GM10847 (cell line): ENCODE results near the gene NPM1.

Experiments
- POLR2A ChIP-seq: IDR thresholded peaks from 2 replicates; pipeline ENCODE4 v1.6.1; 2011; ENCODE audit not compliant: insufficient read length; ENCODE audit errors: extremely low read depth

NPM1 gene, protein sequence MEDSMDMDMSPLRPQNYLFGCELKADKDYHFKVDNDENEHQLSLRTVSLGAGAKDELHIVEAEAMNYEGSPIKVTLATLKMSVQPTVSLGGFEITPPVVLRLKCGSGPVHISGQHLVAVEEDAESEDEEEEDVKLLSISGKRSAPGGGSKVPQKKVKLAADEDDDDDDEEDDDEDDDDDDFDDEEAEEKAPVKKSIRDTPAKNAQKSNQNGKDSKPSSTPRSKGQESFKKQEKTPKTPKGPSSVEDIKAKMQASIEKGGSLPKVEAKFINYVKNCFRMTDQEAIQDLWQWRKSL

GRCh38 chr5:171387345-171387969, at the start of gene NPM1:
TSS of gene NPM1 (plus strand) at chr5:171387849. CDS start at chr5:171387949, 100 bp downstream.
- TF ChIP-seq POLR2A, result peak; percentile 89

GRCh38 chr5:171340042-171340441, 47.6 kb upstream of the NPM1 start:
- TF ChIP-seq POLR2A, result no peak

DNA sequence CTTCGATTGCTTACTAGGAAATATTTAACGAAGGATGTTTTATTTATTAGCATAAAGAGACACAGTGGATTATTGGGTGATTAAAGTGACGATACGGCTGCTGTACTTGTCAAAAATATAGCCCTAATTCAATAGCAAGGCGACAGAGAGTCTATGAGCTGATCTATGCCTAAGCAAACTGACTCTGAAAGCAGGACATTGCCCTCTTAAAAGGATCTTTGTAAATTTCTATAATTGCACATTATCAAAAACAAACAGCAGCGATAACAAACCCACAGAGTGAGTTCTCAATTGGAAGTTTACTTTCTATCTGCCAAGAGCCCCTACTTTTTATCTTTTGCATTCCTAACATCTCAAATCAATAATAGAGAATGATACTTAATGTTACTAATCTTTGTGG, 47.2 kb upstream of the NPM1 start:
- no peak for TF ChIP-seq POLR2A

GRCh38 chr5:171342362-171343111, 45.1 kb upstream of the NPM1 start:
- TF ChIP-seq POLR2A, result no peak

DNA sequence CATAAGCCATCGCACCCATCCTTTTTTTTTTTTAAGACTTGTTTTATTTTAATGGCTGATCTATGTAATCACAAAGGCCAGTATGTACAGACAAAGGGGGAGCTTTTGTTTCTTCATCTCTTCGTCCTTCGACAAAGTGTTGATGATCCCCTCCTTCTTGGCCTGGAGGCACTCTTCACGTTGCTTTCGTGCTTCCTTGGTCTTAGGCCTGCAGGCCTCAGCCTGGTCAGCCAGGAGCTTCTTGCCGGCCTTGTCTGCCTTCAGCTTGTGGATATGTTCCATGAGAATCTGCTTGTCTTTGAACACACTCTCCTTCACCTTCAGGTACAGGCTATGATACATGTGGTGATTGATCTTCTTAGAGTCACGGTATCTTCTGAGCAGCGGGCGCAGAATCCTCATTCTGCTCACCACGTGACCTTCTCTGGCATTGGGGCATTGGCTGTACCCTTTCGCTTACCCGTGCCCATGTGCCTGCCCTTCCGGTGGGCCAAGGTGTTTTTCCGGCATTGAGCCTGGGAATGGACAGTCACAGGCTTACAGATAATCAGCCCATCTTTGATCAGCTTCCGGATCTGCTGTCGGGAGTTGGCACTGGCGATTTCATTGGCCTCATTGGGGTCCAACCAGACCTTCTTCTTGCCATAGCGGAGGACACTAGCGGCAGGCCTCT, 42.6 kb upstream of the NPM1 start:
- TF ChIP-seq POLR2A, result no peak

GRCh38 chr5:171351536-171352073, 36.0 kb upstream of the NPM1 start:
- no peak for TF ChIP-seq POLR2A

DNA sequence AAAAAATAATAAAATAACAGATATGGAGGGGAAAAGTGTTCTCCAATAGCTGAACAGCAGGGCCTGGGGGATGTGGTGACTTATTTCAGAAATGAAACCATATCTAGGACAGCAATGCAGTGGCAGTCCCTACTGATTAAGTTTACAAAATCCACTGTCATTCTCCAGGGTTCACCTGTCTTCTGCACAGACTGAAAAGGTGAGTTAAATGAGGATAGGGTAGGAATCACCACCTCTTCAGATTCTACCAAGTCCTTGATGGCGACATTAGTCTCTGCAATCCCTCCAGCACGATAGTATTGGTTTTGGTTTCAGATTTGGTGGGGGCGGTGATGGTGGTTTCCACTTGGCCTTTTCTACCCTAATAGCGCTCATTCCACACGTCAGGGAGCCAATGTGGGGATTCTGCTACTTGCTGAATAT, 32.3 kb upstream of the NPM1 start:
- TF ChIP-seq POLR2A, result no peak

DNA sequence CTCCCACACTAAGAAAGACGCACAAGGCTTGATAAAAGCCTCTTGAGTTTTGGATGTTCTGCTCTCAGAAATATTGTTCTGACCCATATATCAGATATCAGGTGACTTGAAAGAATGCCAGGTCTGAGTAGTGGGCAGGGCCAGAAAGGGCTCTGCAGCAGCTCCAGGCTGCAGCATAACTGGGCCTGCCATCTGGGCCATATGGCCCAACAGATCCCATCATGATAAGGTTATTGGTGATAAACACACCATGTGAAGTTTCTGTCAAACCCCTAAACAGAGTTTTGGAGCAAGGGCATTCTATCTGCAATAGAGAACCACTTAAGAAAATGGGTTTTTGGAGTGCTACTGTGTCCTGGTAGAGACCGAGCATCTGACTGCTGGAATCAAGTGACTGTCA, 29.8 kb upstream of the NPM1 start:
- no peak for TF ChIP-seq POLR2A

DNA sequence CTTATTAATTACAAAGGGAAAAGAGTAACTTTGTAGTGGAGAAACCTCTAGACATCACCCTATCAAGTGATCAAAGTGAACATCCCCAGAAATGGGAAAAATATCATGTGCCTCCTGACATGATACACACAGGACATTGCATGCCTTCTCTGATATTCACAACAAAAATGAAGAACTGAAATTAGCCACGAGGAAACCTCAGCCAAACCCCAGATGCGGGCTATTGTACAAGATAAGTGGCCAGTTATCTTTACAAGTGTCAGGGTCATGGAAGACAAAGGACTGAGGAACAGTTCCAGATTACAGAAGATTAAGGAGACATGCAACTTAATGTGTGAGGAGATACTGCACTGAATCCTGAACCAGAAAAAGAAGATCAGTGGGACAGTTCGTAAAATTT, 23.8 kb upstream of the NPM1 start:
- no peak for TF ChIP-seq POLR2A

DNA sequence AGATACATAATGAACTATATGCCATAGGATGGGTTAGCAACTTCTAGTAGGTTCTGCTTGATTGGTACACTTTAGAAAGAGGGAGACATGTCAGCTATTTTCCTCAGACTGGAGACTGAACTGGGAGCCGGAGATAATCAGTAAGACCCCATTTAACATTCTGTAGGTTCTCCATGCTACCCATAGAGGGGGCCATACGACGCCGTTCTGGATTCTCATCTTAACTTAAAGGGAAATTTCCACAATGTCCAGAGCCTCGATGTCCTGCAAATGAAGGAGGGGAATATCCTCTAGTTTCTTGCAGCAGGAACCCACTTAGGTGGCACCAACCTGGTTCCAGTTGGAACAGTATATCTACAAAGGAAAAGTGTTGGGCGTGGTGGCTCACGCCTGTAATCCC, 22.3 kb upstream of the NPM1 start:
- no peak for TF ChIP-seq POLR2A

GRCh38 chr5:171366645-171367044, 21.0 kb upstream of the NPM1 start:
- TF ChIP-seq POLR2A, result no peak

DNA sequence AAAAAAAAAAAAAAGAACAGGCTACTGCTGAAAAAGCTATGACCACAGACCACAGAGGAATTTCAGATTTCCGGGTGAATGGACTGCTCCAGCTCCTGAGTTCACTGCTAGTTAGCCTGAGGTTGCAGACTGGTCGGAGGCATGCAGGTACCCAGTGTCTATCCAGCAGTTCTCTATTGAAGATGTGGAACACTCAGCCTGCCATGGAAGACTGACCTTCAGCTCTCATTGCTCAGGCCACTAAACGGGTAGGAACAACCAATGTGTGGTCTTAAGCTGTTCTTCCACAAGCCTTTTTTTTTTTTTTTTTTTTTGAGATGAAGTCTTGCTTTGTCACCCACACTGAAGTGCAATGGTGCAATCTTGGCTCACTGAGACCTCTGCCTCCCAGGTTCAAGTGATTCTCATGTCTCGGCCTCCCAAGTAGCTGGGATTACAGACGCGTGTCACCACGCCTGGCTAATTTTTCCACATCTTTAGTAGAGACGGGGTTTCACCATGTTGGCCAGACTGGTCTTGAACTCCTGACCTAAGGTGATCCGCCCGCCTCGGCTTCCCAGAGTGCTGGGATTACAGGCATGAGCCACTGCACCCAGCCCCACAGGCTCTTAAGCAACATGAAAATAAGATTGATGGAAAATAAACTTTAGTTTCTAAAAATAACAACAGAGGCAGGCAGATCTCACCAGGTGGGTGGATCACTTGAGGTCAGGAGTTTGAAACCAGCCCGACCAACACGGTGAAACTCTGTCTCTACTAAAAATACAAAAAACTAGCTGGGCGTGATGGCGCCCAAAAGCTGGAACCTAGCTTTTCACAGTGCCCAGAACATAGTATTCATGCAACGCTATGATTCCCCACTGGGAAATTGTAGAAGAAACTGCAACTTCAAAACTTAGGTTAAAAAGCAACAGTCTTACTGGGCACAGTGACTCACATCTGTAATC, 20.0 kb upstream of the NPM1 start:
- TF ChIP-seq POLR2A, result no peak

DNA sequence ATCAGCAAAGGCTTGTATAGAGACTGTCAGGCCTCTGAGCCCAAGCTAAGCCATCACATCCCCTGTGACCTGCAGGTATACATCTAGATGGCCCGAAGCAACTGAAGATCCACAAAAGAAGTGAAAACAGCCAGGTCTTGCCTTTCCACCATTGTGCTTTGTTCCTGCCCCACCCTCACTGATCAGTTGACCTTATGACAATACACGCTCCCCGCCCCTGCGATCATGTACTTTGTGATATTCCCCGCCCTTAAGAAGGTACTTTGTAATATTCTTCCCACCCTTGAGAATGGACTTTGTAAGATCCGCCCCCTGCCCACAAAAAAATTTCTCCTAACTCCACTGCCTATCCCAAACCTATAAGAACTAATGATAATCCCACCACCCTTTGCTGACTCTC, 18.6 kb upstream of the NPM1 start:
- no peak for TF ChIP-seq POLR2A

DNA sequence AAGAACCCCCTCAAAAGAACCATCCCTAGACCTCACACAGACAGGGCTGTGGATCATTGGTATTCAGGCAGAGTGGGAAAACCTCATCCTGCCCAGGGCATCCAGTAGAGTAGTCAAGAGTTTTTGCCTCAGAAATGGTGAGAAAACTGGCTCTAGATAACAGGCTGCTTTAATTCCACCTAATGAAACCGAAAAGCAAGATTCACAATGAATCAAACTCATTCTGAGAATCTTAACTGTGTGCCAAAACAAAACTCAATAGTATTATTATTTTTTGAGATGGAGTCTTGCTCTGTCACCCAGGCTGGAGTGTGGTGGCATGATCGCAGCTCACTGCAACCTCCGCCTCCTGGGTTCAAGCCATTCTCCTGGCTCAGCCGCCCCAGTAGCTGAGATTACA, 17.8 kb upstream of the NPM1 start:
- TF ChIP-seq POLR2A, result no peak
